Renal cortical epithelial cell (primary cell): Measurements from ENCODE around the gene CLEC12A. TPM values are rescaled to one million over a fixed set of nuclear protein-coding genes. Genes with fewer than 3 reads are reported as not detected.
"Not testable (repeated sequence)": the region's sequence is repeated elsewhere in the genome, so short reads cannot be mapped to it uniquely, and the experiment has no call there.

ENCODE experiments used
- DNase-seq: peaks from one replicate; pipeline ENCODE4 v3.0.0-alpha.2; 2011; ENCODE audit warnings: low read depth
- total RNA-seq: library from RNA; depleted of rRNA; stranded (reverse); fragments of >200 nt; gene quantifications from 2 replicates; pipeline ENCODE4 v1.2.3, GENCODE V29; 2014

The CLEC12A gene
- total RNA-seq, 1 donor from 2014 or later = not detected

DNA sequence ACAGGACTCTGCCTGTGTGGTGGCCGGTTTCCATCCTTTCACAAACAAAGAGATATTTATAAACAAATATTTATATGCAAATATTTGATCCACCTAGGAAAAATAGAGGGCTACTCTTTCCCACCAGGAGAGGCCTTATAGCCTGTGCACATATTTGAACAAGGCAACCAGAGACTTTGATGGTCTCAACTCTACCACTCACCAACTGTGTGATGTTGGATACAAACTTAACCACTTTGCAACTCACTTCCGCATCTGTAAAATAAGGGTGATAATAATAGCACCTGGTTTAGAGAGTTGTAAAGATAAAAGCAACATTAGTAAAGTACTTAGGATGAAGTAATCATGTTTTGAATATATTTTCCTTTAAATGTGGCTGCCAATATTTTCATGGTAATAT lies 1.5 kb upstream of the CLEC12A start:
- DNase-seq = no peak

DNA sequence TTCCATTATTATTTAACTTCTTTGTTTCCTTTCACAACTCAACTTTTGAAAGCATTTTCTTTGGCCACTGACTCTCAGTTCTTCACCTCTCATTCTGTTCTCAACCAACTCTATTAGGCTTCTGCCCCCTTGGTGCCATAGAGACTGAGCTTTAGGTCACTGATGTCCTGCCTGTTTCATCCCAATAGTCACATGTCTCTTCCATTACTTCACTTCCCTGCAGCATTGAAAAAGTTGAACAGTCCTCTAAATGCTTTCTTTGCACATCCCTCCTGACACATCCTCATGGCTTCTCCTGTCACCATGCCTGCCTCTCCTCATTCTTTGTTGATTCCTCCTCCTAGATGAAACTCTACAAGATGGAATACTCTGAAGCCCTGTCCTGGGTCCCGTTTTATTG lies 2.7 kb downstream of the CLEC12A start:
- DNase-seq = no peak

- DNase-seq = not testable (repeated sequence)
These were observed 3.5 kb downstream of the CLEC12A start for GRCh38 chr12:9974731-9975130.

DNA sequence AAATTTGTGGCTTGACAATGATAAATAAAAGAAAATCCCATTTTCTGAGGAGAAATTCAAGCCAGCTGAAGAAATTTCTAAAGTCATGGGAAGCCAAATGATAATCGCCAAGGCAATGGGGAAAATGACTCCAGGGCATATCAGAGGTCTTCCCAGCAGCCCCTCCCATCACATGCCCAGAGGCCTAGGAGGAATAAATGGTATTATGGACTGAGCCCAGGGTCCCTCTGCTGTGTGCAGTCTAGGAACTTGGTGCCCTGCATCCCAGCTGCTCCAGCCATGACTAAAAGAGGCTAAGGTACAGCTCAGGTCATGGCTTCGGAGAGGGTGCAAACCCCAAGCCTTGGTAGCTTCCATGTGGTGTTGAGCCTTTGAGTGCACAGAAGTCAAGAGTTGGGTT lies 4.4 kb downstream of the CLEC12A start:
- no peak for DNase-seq

DNA sequence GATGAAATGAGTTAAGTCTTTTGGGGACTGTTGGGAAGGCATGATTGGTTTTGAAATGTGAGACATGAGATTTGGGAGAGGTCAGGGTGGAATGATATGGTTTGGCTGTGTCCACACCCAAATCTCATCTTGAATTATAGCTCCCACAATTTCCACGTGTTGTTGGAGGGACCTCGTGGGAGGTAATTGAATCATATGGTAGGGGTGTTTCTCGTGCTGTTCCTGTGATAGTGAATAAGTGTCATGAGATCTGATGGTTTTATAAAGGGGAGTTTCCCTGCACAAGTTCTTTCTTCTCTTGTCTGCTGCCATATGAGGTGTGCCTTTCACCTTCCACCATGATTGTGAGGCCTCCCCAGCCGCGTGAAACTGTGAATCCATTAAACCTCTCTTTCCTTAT lies 5.4 kb downstream of the CLEC12A start:
- DNase-seq = not testable (repeated sequence)

GRCh38 chr12:9977916-9978315 lies 6.7 kb downstream of the CLEC12A start:
- DNase-seq = no peak

- no peak for DNase-seq
These were observed 8.9 kb downstream of the CLEC12A start for GRCh38 chr12:9980126-9980525.

DNA sequence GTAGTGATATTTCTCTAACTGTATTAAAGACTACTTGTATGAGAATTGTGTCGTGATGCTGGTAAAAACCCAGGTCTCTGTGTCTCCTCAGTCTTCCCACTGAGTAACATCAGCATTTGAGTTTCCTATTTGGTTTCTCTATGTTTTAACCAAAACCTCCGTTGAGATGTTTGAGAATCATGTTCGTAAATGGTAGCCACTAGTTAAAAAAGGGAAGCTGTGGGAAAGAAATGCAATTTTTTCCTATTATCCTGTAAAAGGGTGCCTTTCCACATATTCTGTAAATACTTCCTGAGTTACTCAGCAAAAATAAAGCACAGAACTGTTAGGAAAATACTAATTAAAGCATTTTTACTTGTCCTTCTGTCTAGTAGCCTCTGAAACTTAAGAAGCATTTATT lies 20.7 kb downstream of the CLEC12A start:
- no peak for DNase-seq

- no peak for DNase-seq
These were observed 21.1 kb downstream of the CLEC12A start for GRCh38 chr12:9992296-9992695.

- DNase-seq = no peak
These were observed 27.8 kb downstream of the CLEC12A start, which contains the start of gene CLEC1B for GRCh38 chr12:9999016-9999415. Gene CLEC1B (minus strand): TSS chr12:9999121. CDS start chr12:9999100, 21 bp downstream.

DNA sequence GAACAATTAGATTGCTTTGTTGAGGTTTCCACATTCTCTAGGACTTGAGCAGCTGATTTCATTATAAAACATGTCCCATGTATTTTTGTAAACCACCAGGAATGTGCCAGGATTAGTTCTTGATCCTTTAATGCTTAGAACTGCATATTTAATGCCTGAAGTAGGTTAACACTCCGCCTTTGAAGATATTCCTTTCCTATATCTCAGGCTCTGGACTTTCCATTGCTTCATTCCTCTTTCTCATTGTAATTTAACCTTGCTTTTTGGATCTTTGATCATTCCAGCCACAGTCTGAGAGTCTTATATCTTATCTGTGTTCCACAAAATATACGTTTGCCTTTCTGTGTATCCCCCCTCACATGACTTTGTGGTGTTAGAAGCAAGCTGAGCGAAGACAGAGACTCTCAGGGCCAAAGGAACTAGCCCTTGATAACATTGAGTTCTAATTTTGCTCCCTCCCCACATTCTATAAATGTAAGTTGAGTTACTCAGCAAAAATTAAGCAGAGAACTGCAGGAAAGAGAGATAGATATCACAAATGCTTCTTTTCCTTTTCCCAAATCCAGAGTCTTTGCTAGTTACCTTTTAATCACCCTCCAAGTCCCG lies 30.1 kb downstream of the CLEC12A start:
- no peak for DNase-seq

DNA sequence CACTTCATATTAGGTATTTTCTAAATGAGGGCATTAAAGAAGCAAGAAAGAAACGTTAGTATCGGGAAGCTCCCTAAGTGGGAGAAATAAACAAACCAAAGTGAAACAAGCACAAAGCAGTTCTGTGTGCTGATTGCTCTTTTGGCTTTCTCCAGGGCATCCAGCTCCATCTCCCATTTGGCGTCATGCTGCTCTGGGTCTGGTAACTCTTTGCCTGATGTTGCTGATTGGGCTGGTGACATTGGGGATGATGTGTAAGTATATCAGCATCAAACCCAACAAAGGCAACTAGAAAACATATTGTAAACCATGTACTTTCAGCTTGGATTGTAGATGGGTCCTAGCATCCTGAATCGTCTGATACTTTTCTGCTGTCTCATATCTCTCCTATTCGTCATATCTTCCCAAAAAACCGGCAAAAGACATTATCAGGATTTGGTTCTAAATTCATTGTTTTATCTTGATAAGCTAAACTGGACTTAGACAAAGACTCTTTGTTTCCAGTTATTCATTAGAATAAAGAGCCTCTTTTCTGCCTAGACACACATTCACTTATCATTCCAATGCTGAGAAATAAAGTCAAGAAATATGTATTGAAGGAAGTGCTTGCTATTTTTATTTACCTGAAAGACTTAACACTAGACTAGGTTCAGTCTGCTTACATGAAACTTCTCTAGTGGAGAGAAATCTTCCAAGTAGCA lies 41.6 kb downstream of the CLEC12A start:
- DNase-seq = no peak

DNA sequence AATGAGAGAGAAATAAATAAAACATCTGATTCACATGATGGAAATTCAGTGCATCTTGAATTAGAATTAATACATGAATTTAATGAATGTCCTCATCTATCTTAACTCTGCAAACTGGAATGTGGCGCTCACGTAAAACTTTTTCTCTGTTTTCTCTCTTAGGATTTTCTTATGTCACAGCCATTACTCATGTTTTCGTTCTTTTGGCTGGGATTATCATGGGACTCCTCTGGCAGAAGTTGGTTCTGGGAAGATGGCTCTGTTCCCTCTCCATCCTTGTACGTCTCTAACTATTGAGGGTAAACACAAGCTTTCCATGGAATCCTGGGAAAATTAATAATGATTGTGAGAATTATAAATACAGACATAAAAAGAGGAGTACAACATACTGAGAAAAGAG lies 44.2 kb downstream of the CLEC12A start:
- no peak for DNase-seq

DNA sequence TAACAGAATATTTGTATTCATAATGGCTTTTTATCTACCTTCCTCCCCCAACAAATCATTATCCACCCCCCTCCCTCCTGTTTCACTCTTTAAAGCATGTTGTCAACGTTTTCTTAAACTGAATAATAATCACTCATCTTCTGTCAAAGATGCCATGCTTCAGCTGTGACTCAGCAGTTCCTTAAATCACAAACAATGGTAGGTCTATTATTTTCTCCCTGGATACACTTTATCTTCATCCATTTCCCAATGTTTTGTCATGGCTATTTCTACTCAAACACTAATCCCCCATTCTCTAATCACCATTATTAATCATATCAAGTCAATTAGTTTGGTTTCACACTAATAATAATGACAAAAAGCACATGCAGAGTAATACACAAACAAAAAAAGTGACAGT lies 45.7 kb downstream of the CLEC12A start:
- DNase-seq = peak; percentile 6

DNA sequence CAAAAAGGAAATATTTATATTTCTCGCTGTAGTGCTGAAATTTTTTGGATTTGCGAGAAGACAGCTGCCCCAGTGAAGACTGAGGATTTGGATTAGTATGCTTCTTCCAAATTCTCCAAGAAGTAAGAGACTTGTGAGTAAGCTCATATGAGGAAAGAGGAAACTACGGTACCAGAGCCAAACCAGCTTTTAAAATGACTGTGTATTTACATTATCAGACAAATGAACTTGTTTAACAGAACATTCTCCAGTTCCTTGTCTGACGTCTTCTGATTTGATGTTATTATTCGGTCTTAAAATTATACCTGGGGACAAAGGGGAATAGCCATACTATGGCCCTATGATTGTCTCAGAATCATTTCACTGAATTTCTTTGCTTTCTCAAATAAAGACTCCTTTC lies 47.2 kb downstream of the CLEC12A start:
- no peak for DNase-seq

DNA sequence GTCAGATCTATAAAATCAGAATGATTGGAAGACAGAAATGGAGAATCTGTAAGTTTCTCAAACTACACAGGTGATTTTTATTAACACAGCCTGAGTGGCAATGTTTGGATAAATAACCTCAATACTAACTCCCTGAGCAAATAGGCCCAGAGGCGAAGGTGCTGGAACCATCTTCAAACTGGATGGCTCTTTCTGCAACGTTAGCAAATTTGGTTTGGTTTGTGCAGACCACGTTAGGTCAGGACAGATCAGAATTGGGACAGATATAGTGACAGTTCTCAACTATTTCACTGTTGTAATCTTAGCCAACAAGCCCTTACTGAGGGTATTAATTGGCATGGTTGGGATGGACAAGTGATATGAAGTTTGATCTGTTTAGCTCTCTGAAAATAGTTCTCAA lies 50.1 kb downstream of the CLEC12A start:
- DNase-seq = no peak

- no peak for DNase-seq
These were observed 54.0 kb downstream of the CLEC12A start for GRCh38 chr12:10025236-10025635.

- DNase-seq = not testable (repeated sequence)
These were observed 55.5 kb downstream of the CLEC12A start for GRCh38 chr12:10026666-10027065.

- DNase-seq = no peak
These were observed 56.1 kb downstream of the CLEC12A start for GRCh38 chr12:10027311-10027710.

GRCh38 chr12:10027721-10028120 lies 56.5 kb downstream of the CLEC12A start:
- DNase-seq = peak; percentile 28

GRCh38 chr12:10030446-10030845 lies 59.2 kb downstream of the CLEC12A start, which contains the start of gene CLEC9A:
Gene CLEC9A (plus strand): TSS chr12:10030682. CDS start chr12:10052688, 22,006 bp downstream.
- no peak for DNase-seq

DNA sequence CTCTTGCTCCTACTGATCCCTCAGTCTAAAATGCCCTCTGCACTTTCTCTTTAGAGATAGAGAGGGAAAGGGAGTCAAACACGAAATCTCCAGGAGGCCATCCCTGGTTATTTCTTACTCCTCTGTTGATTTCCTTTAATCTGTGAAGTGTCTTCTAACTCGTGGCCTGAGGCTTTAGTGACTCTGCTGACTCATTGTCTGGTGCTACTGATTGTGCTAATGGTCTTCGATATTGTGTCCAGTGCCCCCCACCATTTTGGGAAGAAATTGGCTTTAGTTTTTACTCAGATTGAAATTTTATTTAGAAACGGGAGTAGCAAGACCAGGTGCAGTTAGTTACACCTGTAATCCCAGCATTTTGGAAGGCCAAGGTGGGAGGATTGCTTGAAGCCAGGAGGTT lies 60.1 kb downstream of the CLEC12A start:
- no peak for DNase-seq

DNA sequence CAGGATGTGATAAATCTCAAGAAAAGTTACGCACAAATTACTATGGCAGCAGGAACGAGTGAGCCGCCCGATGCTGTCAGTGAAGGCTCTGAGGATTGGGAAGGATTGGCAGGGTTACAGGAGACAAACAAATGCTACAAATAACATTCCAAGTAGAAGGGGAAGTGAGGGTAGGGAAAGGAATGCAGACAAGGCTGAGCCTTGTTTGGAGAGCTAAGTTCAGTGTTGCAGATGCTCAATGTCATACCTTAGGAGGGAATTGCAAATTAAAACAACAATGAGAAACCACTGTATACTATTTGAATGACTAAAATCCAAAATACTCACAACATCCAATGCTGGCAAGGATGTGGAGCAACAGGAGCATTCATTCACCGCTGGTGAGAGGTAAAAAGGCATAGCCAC lies 60.6 kb downstream of the CLEC12A start:
- DNase-seq = no peak
